ENCODE data around the gene SLC7A6. TPM values are rescaled to one million over a fixed set of nuclear protein-coding genes. Genes with fewer than 3 reads are reported as not detected.

SLC7A6 gene
- total RNA-seq, 6 experiments from 2014 or later: 1.6 to 9.6 (median 4.5) TPM

DNA sequence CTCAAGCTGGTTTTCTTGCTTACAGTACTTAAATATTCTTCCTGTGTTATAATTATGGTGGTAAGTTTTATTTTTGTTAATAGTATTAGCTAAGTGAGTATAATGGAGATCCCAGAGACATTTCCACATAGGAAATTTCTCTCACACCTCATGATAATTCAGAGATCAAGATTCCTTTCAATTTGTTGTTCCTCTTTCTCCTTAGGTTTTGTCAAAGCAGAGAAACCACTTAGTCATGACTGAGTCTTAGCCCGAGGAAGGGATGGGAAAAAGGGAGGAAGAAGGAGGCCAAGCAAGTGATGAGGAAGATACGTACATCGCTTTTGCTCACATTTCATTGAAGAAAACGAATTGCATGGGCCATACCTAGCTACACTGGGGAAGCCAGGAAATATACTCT is 46.8 kb upstream of the SLC7A6 start:
- ATAC-seq (no peak), DNase-seq (no peak)
- no peak overlapping the region for H3K27ac ChIP-seq
- WGBS (ENCODE audit: insufficient coverage, low coverage, low lambda C conversion rate, missing lambda C conversion rate): 62% methylated on average over 4 of the region's 4 CpGs
- peaks cover 0 to 3% (median 0%) of the 10 kb centered on the region in 4 donors for H3K36me3 ChIP-seq
- intact Hi-C loops (cut with DNase I): no loop called here
- H3K4me3 ChIP-seq: no peak overlapping the region
- H3K9me3 ChIP-seq: peaks cover 0 to 2% (median 0%) of the 10 kb centered on the region in 4 donors
- TF ChIP-seq, protein P1, sequence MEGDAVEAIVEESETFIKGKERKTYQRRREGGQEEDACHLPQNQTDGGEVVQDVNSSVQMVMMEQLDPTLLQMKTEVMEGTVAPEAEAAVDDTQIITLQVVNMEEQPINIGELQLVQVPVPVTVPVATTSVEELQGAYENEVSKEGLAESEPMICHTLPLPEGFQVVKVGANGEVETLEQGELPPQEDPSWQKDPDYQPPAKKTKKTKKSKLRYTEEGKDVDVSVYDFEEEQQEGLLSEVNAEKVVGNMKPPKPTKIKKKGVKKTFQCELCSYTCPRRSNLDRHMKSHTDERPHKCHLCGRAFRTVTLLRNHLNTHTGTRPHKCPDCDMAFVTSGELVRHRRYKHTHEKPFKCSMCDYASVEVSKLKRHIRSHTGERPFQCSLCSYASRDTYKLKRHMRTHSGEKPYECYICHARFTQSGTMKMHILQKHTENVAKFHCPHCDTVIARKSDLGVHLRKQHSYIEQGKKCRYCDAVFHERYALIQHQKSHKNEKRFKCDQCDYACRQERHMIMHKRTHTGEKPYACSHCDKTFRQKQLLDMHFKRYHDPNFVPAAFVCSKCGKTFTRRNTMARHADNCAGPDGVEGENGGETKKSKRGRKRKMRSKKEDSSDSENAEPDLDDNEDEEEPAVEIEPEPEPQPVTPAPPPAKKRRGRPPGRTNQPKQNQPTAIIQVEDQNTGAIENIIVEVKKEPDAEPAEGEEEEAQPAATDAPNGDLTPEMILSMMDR (IDR thresholded peaks at IDR 0.05): no peak
- peaks cover 0 to 6% (median 0%) of the 10 kb centered on the region in 4 donors for H3K4me1 ChIP-seq
- no peaks in the 10 kb centered on the region for H3K27me3 ChIP-seq

DNA sequence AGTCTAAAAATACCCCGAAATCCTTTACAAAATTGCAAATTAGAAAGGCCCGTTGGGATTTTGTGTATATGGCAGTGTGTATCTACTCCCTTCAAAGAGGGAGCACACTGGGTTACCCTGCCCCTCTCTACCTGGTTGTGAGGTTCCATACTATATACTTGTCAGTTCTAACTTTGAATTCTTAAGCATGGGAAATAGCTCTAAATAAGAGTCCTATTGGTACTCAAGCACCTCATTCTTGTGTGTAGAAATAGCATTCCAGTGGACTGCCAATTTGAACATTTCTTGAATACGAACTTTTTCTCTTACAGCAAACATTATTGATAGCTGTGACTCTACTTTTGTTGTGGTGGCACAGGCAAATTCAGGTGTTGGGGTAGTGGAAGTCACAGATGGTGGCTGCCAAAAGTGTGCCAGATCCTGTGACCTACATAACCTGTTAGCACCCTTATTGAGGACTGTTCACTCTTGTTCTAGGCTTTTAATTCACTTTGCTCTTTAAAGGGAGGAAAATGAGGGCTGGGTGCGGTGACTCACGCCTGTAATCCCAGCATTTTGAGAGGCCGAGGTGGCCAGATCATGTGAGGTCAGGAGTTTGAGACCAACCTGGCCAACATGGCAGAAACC is 44.5 kb upstream of the SLC7A6 start:
- peaks cover 0 to 3% (median 0%) of the 10 kb centered on the region in 4 donors for H3K36me3 ChIP-seq
- TF ChIP-seq, protein P1 (IDR thresholded peaks at IDR 0.05): no peak
- no peak for TF ChIP-seq POLR2A (IDR thresholded peaks at IDR 0.05)
- peaks cover 0 to 2% (median 0%) of the 10 kb centered on the region in 4 donors for H3K9me3 ChIP-seq
- H3K27ac ChIP-seq: no peak overlapping the region
- intact Hi-C loops (cut with DNase I): no loop called here
- no peak for DNase-seq
- H3K4me1 ChIP-seq: peaks cover 0 to 6% (median 0%) of the 10 kb centered on the region in 4 donors
- WGBS (ENCODE audit: insufficient coverage, low coverage, low lambda C conversion rate, missing lambda C conversion rate): 91% methylated on average over 6 of the region's 6 CpGs
- H3K27me3 ChIP-seq: no peaks in the 10 kb centered on the region
- ATAC-seq: no peak
- no peak overlapping the region for H3K4me3 ChIP-seq

GRCh38 chr16:68223072-68223471 is 41.3 kb upstream of the SLC7A6 start:
- no peaks in the 10 kb centered on the region for H3K36me3 ChIP-seq
- no peak overlapping the region for H3K27ac ChIP-seq
- ATAC-seq: no peak
- no peaks in the 10 kb centered on the region for H3K9me3 ChIP-seq
- H3K27me3 ChIP-seq: no peaks in the 10 kb centered on the region
- H3K4me3 ChIP-seq: no peak overlapping the region
- TF ChIP-seq, protein P1 (IDR thresholded peaks at IDR 0.05): no peak
- no peak for TF ChIP-seq POLR2A (IDR thresholded peaks at IDR 0.05)
- WGBS (ENCODE audit: insufficient coverage, low coverage, low lambda C conversion rate, missing lambda C conversion rate): 60% methylated on average over 1 of the region's 1 CpG
- peaks cover 0 to 26% (median 8%) of the 10 kb centered on the region in 4 donors for H3K4me1 ChIP-seq
- intact Hi-C loops (cut with DNase I): no loop called here
- DNase-seq: no peak

DNA sequence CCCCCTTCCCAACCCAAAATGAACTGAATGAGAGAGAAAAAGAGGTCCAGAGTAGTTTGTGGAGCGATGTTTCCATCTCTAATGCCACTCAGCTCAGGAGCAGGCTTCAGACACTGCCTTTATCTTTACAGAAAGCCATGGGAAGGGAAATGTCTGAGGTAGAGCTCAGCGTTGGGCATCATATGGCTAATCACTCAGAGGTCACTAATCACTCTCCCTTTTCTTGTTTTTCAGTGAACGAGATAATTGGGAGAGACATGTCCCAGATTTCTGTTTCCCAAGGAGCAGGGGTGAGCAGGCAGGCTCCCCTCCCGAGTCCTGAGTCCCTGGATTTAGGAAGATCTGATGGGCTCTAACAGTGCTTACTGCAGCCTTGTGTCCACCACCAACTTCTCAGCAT is 38.2 kb upstream of the SLC7A6 start:
- H3K4me3 ChIP-seq: no peak overlapping the region
- DNase-seq: no peak
- no peaks in the 10 kb centered on the region for H3K27me3 ChIP-seq
- H3K9me3 ChIP-seq: no peaks in the 10 kb centered on the region
- no peak for ATAC-seq
- 75% methylated on average over 2 of the region's 4 CpGs for WGBS (ENCODE audit: insufficient coverage, low coverage, low lambda C conversion rate, missing lambda C conversion rate)
- no peak overlapping the region for H3K27ac ChIP-seq
- peaks cover 0 to 38% (median 19%) of the 10 kb centered on the region in 4 donors for H3K4me1 ChIP-seq
- intact Hi-C loops (cut with DNase I): no loop called here
- TF ChIP-seq, protein P1 (IDR thresholded peaks at IDR 0.05): no peak
- TF ChIP-seq POLR2A (IDR thresholded peaks at IDR 0.05): no peak
- H3K36me3 ChIP-seq: peaks cover 0 to 25% (median 12%) of the 10 kb centered on the region in 4 donors

Measured in right lobe of liver (tissue), 6 donors.